AG10803 (cell line): ENCODE results near the gene MYLIP.
A peak's percentile ranks its signal among the peaks of the same experiment; 100 is the strongest.

Experiments used
- DNase-seq: peaks from one replicate; pipeline ENCODE4 v3.0.0; 2010; ENCODE audit warnings: low read depth
- H3K4me3 ChIP-seq: 2 replicates; pipeline ENCODE4 v1.5.1; 2011; ENCODE audit warnings: mild to moderate bottlenecking, low read length, control low read depth
- TF ChIP-seq, protein P1 (sequence below): conservative IDR thresholded peaks from 2 replicates; pipeline ENCODE4 v1.5.1; 2011; ENCODE audit warnings: mild to moderate bottlenecking, low read length, control low read depth, inconsistent platforms

Gene MYLIP

DNA sequence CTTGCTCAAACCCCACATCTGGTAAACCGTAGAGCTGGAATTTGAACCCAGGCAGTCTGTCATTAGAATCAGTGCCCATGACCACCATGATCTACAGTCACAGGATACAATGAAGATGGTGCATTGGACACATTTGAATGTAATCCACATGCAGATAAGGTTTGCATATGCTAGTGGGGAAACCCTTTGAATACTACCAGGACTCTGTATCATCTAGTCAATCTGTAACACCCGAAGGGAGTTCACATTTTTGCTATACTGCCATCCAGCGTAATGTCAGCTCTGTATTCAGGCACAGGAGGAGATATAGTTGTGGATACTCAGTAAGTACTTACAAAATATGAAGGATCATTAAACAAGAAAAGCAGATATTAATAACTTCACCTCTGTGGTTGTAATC is 40.5 kb upstream of the MYLIP start:
- TF ChIP-seq, protein P1, sequence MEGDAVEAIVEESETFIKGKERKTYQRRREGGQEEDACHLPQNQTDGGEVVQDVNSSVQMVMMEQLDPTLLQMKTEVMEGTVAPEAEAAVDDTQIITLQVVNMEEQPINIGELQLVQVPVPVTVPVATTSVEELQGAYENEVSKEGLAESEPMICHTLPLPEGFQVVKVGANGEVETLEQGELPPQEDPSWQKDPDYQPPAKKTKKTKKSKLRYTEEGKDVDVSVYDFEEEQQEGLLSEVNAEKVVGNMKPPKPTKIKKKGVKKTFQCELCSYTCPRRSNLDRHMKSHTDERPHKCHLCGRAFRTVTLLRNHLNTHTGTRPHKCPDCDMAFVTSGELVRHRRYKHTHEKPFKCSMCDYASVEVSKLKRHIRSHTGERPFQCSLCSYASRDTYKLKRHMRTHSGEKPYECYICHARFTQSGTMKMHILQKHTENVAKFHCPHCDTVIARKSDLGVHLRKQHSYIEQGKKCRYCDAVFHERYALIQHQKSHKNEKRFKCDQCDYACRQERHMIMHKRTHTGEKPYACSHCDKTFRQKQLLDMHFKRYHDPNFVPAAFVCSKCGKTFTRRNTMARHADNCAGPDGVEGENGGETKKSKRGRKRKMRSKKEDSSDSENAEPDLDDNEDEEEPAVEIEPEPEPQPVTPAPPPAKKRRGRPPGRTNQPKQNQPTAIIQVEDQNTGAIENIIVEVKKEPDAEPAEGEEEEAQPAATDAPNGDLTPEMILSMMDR, result no peak
- H3K4me3 ChIP-seq, result no peak overlapping the region
- DNase-seq, result no peak

DNA sequence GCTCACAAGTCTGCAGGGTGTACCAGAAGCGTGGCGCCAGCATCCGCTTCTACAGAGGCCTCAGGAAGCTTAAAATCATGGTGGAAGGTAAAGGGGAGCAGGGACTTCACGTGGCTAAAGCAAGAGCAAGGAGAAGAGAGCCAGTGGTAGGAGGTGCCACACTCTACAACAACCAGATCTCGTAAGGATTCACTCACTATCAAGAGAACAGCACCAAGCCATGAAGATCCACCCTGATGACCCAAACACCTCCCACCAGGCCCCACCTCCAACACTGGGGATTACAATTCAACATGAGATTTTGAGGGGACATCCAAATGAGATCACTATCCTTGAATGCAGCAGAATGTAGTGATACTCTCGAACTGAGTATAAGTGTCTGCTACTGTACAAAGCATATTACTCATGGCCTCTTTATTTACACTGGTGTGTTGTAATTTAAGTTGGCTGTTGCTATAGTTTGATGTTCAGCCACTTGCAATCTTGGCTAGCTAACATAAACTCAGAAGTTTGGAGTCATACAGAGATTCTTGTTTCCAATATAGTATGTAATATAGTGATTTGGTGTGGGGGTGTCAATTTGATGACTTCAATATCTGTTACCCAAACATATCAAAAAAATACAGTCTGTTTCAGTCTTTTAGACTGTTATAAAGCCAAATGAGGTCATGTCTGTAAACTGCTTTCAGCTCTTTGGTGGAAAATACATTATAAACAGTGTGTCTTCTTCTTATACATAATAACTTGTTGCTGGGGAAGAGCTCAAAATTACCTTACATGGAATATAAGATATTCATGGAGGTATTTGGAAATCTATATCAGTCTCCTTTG is 39.4 kb upstream of the MYLIP start:
- peak; percentile 15 for DNase-seq
- TF ChIP-seq, protein P1, result no peak

DNA sequence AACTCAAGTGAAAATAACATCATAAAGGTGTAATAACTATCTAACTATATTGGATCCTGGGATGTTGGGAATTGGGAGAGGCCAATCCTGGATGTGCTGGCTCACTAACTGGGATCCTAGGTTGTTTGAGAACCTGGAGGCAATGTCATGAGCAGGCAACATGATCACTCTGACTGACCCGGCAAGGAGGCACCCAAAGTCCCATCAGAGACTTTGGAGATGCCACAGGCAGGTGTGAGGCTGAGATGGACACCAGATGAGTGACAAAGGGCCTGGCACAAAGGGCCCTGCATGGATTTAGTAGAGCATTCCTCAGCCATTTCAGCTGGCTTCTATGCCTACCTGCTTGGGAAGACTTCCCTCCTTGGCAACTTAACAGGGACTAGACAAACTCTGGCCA is 38.4 kb upstream of the MYLIP start:
- TF ChIP-seq, protein P1, result no peak
- no peak for DNase-seq
- no peak overlapping the region for H3K4me3 ChIP-seq

More for the DNA sequence above, 39.4 kb upstream of the MYLIP start:
- no peak overlapping the region for H3K4me3 ChIP-seq

DNA sequence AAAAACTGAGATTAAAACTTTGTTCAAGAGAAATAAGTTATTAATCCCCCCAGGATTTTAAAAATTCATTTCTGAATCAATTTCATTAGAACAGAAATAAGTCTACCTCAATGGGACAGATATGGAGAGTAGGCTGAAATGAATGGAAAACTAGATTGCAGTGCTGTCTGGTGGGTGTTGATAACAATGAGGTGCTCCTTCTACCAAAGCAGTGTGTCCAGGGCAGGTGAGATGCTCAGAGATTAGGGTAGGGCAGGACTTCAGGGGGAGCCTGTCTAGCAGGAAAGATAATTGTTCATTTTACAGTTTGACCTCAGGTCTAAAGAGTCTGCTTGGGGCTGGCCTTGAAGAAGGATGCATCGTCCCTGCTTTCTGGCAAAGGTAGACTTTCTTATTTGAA is 38.0 kb upstream of the MYLIP start:
- TF ChIP-seq, protein P1, result no peak
- H3K4me3 ChIP-seq, result no peak overlapping the region
- no peak for DNase-seq

DNA sequence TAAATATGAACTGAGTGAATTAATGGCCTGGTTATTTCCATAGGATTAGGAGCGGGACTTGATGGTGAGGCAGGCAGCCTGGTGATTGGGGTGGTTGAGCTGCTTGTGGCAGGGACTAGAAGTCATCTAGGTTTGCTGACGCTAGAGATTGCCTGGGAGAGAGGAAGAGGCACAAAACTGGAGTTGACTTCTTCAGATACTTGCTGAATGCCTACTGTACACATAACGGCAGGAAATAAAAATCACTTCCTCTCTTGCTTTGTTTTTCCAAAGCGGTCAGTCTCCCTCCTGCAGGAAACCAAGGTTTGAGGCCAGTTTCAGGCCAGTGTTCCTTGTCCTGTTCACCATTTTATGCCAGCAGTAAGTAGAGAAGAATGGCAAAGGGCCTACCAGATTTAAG is 36.7 kb upstream of the MYLIP start:
- TF ChIP-seq, protein P1, result no peak
- no peak overlapping the region for H3K4me3 ChIP-seq
- DNase-seq, result no peak

DNA sequence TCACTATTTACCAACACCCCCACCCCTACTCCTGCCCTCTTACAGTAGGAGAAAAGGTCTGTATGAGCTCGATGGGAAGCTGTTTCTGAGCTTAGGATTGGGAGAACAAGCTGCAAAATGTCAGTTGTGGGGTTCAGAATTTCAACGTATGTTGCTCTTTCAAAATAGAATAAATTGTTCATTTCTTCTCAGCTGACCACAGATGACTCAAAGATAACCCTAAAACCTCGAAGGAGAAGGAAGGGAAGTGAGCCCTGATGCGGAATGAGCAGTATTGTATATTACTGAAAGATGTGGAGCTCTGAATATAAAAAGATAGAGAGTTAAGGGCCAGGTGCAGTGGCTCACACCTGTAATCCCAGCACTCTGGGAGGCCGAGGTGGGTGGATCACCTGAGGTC is 35.9 kb upstream of the MYLIP start:
- TF ChIP-seq, protein P1, result no peak
- no peak for DNase-seq
- no peak overlapping the region for H3K4me3 ChIP-seq

DNA sequence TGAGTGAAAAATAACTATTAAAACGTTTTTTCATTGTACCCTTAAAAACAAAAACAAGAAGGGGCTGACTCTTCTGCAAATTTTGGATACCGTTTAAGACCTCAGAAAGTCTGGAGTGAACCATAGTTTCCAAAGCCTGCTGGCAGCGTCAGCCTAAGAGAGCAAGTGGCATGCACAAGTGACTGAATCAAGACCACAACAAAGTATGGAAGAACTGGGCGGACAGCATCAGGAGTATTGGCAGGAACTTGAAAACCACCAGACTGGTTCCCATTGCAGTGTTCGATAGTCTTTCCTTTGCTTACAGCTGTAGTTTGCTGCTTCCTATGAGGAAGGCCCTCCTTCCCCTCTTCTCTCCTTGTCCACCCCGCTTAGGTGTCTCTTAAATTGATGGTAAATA is 33.7 kb upstream of the MYLIP start:
- peak; percentile 14 for DNase-seq
- TF ChIP-seq, protein P1, result no peak
- no peak overlapping the region for H3K4me3 ChIP-seq
